GM19043 (cell line): ENCODE measurements around the gene GLA.
A peak's percentile ranks its signal among the peaks of the same experiment; 100 is the strongest.

Experiments used
- ATAC-seq: cut with Tn5 transposase; IDR thresholded peaks from one replicate; pipeline ENCODE4 v1.9.1; 2021; ENCODE audit warnings: low read depth; ENCODE audit not compliant: unreplicated experiment

The GLA gene

GRCh38 chrX:101407748-101408531 lies at the start of gene GLA, which contains the start of gene HNRNPH2:
Gene GLA (minus strand): TSS chrX:101407925. CDS start chrX:101407903, 22 bp downstream.
Gene HNRNPH2 (plus strand): TSS chrX:101408222. CDS start chrX:101411989, 3,767 bp downstream.
- ATAC-seq: peak; percentile 86

GRCh38 chrX:101452056-101452455 lies 44.3 kb upstream of the GLA start:
- no peak for ATAC-seq

GRCh38 chrX:101450961-101451360 lies 43.2 kb upstream of the GLA start:
- ATAC-seq: no peak

GRCh38 chrX:101450085-101450484 lies 42.4 kb upstream of the GLA start:
- ATAC-seq: no peak

- ATAC-seq: no peak
These were observed 41.6 kb upstream of the GLA start for GRCh38 chrX:101449279-101449678.

- no peak for ATAC-seq
These were observed 34.4 kb upstream of the GLA start for GRCh38 chrX:101442085-101442484.

GRCh38 chrX:101430457-101431078 lies 22.8 kb upstream of the GLA start:
- ATAC-seq: peak; percentile 90

GRCh38 chrX:101429934-101430333 lies 22.2 kb upstream of the GLA start:
- peak; percentile 58 for ATAC-seq

GRCh38 chrX:101427954-101428353 lies 20.2 kb upstream of the GLA start:
- no peak for ATAC-seq

GRCh38 chrX:101419489-101419888 lies 11.8 kb upstream of the GLA start:
- no peak for ATAC-seq

- ATAC-seq: peak; percentile 49
These were observed 10.5 kb upstream of the GLA start for GRCh38 chrX:101417981-101418841.

GRCh38 chrX:101417190-101417589 lies 9.5 kb upstream of the GLA start:
- no peak for ATAC-seq

- ATAC-seq: no peak
These were observed 9.0 kb upstream of the GLA start for GRCh38 chrX:101416691-101417090.

GRCh38 chrX:101415180-101416145 lies 7.7 kb upstream of the GLA start:
- peak; percentile 52 for ATAC-seq

GRCh38 chrX:101411984-101412383 lies 4.3 kb upstream of the GLA start:
- no peak for ATAC-seq

- no peak for ATAC-seq
These were observed 2.7 kb upstream of the GLA start for GRCh38 chrX:101410461-101410860.

GRCh38 chrX:101409043-101409442 lies 1.3 kb upstream of the GLA start:
- ATAC-seq: no peak

- no peak for ATAC-seq
These were observed 762 bp upstream of the GLA start for GRCh38 chrX:101408532-101408841.

GRCh38 chrX:101407167-101407747 lies 468 bp downstream of the GLA start:
- no peak for ATAC-seq

GRCh38 chrX:101399825-101400224 lies 7.9 kb downstream of the GLA start:
- no peak for ATAC-seq
